ENCODE data around the gene MMP17.

The MMP17 gene

GRCh38 chr12:131786331-131786730, 41.9 kb upstream of the MMP17 start:
- DNase-seq (ENCODE audit: low spot score) = no peak
- TF ChIP-seq, protein P1, sequence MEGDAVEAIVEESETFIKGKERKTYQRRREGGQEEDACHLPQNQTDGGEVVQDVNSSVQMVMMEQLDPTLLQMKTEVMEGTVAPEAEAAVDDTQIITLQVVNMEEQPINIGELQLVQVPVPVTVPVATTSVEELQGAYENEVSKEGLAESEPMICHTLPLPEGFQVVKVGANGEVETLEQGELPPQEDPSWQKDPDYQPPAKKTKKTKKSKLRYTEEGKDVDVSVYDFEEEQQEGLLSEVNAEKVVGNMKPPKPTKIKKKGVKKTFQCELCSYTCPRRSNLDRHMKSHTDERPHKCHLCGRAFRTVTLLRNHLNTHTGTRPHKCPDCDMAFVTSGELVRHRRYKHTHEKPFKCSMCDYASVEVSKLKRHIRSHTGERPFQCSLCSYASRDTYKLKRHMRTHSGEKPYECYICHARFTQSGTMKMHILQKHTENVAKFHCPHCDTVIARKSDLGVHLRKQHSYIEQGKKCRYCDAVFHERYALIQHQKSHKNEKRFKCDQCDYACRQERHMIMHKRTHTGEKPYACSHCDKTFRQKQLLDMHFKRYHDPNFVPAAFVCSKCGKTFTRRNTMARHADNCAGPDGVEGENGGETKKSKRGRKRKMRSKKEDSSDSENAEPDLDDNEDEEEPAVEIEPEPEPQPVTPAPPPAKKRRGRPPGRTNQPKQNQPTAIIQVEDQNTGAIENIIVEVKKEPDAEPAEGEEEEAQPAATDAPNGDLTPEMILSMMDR (IDR thresholded peaks at IDR 0.05; ENCODE audit: extremely low read depth, missing control alignments) = no peak

DNA sequence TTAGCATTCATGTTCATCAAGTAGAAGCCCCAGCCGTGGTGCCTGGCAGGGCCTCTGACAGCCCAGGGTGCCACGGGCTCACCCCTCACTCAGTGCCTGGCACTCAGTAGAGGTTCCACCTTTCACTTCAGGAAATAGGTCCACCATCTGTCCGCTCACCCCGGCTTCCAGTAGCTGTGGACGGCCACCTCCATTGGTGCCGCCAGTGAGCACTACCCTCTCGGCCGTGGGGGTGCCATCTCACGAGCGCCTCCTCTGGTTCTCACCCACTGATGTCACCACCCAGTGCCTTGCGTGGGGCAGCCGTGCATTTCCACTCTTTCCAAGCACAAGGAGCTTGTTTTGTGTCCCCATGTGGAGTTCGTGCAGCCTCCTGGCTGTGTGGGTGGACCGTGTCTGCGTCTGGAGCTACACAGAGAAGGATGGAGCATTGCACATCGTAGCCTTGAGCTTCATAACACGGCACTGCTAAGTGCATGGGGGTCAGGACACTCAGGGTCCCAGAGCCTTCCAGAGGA, 41.0 kb upstream of the MMP17 start:
- no peak for DNase-seq (ENCODE audit: low spot score)
- TF ChIP-seq, protein P1 (IDR thresholded peaks at IDR 0.05; ENCODE audit: extremely low read depth, missing control alignments) = no peak

DNA sequence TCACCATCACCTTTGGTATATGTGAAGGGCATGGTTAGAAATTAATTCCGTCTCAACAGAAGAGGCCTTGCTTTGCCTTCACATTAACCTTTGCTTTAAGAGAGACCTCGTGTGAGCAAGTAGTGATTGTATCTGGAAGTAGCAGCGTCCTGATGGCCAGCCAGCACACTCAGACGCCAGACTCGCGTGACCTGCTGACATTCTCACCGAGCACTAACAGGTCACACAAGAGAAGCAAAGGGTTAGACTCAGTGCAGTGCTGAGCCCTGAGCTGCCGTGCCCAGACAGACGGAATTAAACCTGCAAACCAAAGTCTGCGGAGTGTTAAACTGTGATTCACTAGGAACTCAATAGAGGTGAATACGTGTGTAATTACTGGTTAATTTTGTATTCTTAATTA, 40.1 kb upstream of the MMP17 start:
- TF ChIP-seq, protein P1 (IDR thresholded peaks at IDR 0.05; ENCODE audit: extremely low read depth, missing control alignments) = no peak
- DNase-seq (ENCODE audit: low spot score) = no peak

- TF ChIP-seq, protein P1 (IDR thresholded peaks at IDR 0.05; ENCODE audit: extremely low read depth, missing control alignments) = no peak
Observed at GRCh38 chr12:131789638-131790037, 38.6 kb upstream of the MMP17 start.

DNA sequence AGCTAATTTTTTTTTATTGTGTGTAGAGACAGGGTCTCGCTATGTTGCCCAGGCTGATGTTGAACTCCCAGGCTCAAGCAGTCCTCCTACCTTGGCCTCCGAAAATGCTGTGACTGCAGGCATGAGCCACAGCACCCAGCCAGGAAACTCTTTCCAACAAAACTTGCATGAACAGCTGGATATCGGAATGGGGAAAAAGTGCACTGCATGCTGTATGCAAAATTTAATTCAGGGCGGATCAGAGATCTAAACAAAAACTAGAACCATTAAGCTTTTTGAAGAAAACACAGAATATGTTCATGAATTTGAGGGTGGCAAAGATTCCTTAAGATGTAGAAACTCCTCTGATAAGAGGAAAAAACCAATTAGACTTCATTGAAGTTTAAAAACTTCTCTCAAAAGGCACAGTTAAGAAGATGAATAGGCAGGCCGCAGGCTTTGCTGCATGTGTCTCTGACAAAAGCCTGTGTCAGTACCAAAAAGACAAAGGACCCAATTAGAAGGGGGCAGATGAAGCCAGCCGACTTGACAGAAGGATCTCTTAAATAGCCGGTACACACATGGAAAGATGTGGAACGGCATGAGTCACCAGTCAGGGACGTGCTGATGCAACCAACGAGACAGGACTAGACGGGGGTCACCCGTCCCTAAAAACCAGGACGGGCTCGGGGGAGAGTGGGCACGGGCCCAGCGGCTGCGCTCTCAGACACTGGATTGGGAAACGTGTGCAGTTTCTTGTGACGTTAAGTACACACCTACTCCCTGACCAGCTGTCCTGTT, 34.8 kb upstream of the MMP17 start:
- TF ChIP-seq, protein P1 (IDR thresholded peaks at IDR 0.05; ENCODE audit: extremely low read depth, missing control alignments) = no peak
- no peak for DNase-seq (ENCODE audit: low spot score)

More at GRCh38 chr12:131789638-131790037, 38.6 kb upstream of the MMP17 start:
- DNase-seq (ENCODE audit: low spot score) = no peak

DNA sequence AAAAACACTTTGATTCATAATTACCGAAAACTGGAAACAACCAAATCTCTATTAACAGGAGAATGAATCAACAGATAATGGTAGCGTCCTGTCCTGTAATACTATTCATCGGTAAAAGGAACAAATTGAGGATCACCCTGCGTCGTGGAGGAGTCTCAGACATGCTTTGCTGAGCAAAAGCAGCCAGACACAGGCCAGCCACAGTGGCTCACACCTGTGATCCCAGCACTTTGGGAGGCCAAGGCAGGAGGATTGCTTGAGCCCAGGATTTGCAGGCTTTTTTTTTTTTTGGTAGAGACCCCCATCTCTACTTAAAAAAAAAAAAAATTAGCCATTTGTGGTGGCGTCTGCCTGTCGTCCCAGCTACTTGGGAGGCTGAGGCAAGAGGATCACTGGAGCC, 34.1 kb upstream of the MMP17 start:
- DNase-seq (ENCODE audit: low spot score) = no peak
- TF ChIP-seq, protein P1 (IDR thresholded peaks at IDR 0.05; ENCODE audit: extremely low read depth, missing control alignments) = no peak

DNA sequence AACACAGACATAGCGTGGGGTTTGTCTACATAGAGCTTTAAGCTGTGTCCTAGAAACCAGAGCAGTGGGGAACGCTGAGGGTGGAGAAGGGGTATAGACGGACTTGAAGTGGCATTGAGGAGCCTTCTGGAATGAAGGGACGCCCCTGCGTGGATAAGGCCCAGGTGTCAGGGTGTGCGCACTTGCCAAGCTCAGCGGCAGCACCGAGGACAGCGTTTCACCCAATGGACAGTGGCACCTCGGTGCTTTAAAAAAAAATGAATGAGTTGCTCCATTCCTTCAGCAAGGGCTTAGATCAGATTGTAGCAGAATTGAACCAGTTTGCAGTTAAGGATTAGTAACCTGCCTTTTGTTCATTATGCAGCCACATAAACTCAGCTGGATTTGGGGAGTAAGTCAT, 33.6 kb upstream of the MMP17 start:
- DNase-seq (ENCODE audit: low spot score) = no peak
- TF ChIP-seq, protein P1 (IDR thresholded peaks at IDR 0.05; ENCODE audit: extremely low read depth, missing control alignments) = no peak
